GM18909 (cell line): ENCODE data around the gene AP4S1.
"Not testable (repeated sequence)": the region's sequence is repeated elsewhere in the genome, so short reads cannot be mapped to it uniquely, and the experiment has no call there.

Experiments used
- ATAC-seq: cut with Tn5 transposase; IDR thresholded peaks from one replicate; pipeline ENCODE4 v1.9.1; 2021; ENCODE audit warnings: mild to moderate bottlenecking; ENCODE audit not compliant: unreplicated experiment, poor library complexity

The AP4S1 gene

DNA sequence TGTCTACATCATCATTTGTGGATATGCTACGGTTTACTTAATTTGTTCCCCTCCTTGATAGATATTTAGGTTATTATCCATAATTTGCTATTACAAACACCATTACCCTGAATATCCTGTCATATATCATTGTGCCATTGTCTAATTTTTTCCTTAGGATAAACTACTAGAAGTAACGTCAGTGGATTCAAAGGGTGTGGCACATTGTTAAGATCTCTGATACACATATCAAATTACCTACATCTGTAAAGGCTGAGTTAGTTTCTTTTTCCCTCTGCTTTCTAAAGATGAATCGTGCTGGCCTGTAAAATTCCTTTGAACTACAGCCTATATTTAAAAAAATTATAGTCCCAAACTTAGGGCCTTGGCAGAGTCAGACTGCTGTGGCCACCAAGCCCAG, 54.6 kb downstream of the AP4S1 start:
- no peak for ATAC-seq

DNA sequence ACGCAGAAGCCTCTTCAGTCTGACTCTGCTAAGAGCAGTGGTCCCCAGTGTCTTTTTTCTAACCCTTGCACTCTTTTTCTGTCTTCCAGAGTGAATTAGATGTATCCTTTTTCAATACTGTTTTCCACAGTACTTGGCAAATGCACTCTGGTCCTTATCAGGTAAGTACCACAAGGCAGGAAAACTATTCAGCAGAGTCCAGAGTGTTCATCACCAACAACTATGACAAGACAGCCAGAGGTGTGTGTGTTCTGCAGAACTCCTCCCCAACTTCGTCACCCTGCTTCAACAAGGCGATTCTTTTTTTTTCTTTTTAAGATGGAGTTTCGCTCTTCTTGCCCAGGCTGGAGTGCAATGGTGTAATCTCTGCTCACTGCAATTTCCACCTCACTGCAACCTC, 55.0 kb downstream of the AP4S1 start:
- no peak for ATAC-seq

- no peak for ATAC-seq
Observed at GRCh38 chr14:31083781-31084180, 58.3 kb downstream of the AP4S1 start.

GRCh38 chr14:31084385-31084784, 58.9 kb downstream of the AP4S1 start:
- peak; percentile 77 for ATAC-seq

DNA sequence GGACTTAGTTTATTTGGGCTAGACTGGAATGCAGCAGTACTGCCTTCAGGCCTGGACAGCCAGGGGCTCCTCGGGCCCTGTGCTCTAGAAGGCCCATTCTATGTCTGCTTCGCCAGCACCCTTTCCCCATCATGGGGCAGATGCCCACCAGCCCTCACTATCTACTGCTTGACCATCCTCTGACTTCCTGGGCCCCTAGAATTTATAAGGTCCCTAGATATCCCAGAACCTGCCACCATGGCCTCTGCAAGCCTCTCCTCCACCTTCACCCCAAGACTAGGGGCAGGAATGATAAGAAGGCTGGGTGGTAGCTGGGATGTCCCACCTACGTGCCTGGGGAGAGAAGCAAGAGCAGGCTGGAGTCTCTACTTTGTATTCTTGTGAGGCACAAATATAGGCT, 59.6 kb downstream of the AP4S1 start:
- ATAC-seq: no peak

DNA sequence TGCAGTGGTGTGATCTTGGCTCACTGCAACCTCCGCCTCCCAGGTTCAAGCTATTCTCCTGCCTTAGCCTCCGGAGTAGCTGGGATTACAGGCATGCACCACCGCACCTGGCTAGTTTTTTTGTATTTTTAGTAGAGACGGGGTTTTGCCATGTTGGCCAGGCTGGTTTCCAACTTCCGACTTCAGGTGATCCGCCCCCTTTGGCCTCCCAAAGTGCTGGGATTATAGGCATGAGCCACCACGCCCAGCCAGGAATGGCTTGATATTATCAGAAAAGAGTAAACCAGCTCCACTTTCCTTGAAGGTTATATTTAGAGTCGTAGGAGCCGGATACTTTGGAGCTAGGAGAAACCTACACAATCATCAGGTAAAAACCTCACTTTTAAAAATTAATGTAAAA, 61.0 kb downstream of the AP4S1 start:
- ATAC-seq: not testable (repeated sequence)

- no peak for ATAC-seq
Observed at GRCh38 chr14:31090883-31091764, 65.7 kb downstream of the AP4S1 start.

DNA sequence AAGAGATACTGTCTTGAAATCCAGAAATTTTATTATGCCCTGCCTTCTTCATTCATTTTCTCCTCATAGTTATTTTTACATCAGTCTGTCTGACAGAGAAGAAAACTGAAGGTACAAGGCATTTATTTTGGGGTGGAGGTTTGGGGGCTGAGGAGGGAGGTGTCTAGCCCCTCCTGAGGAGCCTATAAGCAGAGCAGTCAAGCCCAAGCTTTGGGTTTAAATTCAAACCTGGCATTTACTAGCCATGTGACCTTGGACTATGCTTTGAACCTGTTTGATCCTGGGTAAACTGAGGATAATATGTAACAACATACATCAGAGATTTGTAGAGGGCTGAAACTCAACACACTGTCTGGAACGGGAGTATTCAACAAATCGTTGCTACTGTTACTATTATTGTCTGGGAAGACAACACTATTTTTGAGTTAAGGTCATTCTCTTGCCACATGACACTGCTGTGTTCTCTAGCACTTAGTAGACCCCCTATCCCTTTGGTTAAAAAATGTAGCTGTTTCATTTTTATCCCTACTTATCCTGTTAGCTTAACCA, 66.8 kb downstream of the AP4S1 start:
- no peak for ATAC-seq

GRCh38 chr14:31093884-31094839, 68.7 kb downstream of the AP4S1 start:
- not testable (repeated sequence) for ATAC-seq

- not testable (repeated sequence) for ATAC-seq
Observed at GRCh38 chr14:31095817-31096216, 70.4 kb downstream of the AP4S1 start.

DNA sequence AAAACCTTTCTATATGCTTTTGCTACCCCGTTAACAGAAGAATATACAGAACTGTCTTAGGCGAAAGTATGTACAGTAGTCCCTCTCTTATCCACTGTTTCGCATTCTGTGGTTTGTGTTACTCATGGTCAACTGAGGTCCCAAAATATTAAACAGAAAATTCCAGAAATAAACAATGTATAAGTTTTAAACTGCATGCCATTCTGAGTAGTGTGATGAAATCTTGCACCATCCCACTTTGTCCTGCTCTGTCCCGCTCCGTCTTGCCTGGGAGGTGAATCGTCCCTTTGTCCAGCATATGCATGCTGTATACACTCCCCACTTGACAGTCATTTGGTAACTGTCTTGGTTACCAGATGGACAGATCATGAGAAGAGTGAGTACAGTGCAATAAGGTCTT, 70.8 kb downstream of the AP4S1 start:
- ATAC-seq: no peak

- no peak for ATAC-seq
Observed at GRCh38 chr14:31097081-31097480, 71.6 kb downstream of the AP4S1 start.

DNA sequence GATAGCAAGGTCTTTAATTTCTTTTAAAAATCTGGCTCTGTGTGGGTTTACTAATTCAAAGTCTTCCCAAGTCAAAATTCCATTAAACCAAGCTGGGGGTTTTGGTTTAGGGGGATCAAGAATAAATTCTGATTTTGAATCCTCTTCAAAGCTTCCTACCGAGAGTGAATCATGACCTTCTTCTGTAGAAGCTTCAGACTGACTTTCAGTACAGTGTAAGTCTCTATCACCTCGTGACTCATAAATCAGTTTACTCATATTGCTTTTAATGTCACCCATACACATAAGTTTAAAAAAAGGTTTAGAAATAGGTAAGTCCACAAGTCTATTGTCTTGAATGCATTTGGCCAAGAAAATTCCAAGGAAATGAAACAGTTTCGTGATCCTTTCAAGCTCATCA, 81.3 kb downstream of the AP4S1 start:
- ATAC-seq: no peak

DNA sequence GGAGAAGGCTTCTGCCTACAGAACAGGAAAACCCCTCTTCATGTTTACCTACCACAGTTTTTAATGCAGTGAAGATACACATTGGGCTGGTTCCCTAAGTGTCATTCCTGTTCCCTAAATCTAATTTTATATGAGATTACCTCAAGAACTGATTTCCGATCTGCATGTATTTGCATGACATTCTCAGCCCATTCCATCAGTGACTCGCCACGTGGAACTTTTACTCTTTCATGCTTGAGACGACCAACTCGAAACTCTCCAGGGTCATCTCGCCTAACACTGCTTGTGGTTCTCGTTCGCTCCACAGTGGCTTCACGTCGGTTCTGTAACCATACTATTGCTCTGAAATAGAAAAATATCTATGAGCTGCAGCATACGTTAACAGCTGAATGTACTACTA, 83.8 kb downstream of the AP4S1 start:
- no peak for ATAC-seq

DNA sequence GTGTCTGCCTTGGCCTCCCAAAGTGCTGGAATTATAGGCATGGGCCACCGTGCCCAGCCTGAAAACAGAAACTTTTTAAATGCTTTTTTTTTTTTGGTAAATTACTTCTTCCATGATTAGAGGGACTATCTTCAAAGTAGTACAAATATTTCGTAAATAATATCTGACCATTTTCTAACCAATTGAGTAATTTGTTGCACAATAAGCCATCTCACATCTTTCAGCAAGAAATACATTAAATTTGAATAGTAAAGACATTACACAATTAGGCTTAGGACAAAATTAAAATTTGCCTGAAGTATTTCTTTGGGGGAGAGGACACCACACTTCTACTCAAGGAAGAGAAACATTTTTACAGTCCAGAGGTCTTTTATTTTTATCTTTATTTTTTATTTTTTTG, 85.4 kb downstream of the AP4S1 start:
- no peak for ATAC-seq

GRCh38 chr14:31113794-31114193, 88.3 kb downstream of the AP4S1 start:
- ATAC-seq: no peak

- ATAC-seq: no peak
Observed at GRCh38 chr14:31118892-31119291, 93.4 kb downstream of the AP4S1 start.

GRCh38 chr14:31122098-31122611, 96.7 kb downstream of the AP4S1 start:
- ATAC-seq: no peak

- no peak for ATAC-seq
Observed at GRCh38 chr14:31122921-31123320, 97.5 kb downstream of the AP4S1 start.

DNA sequence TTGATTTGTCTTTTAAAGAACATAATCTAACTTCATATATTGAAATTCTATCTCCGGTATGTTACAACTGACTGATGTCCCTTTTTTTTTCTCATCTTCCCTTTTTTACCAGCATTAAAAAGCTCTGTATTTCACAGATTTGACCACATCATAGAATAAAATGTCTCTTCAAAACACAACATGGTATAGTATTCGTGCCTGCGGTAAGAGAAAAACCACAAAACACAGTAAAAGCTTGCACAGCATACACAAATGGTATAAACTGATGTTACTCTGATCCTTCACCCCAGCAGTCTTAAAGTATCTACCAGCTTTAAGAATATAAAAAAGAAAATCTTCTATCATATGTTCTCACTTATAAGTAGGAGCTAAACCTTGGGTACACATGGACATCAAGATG, 98.7 kb downstream of the AP4S1 start:
- ATAC-seq: no peak

- ATAC-seq: no peak
Observed at GRCh38 chr14:31125231-31125630, 99.8 kb downstream of the AP4S1 start.
